Liver (tissue), 9 donors: Measurements from ENCODE around the gene SORCS2. TPM values are rescaled to one million over a fixed set of nuclear protein-coding genes. Genes with fewer than 3 reads are reported as not detected.

ENCODE experiments used
- DNase-seq: peaks from one replicate; pipeline ENCODE4 v3.0.0-alpha.2; 2017; ENCODE audit warnings: low spot score
- H3K27ac ChIP-seq, 2 donors: one replicate each; pipeline ENCODE4 v1.7.0; 2013; ENCODE audit warnings: inconsistent platforms in 2 of 2, low read length in 2 of 2, control low read depth in 1 of 2, low read depth in 1 of 2, mild to moderate bottlenecking in 1 of 2
- H3K27me3 ChIP-seq, 4 donors: one replicate each; pipeline versions ENCODE4 v1.6.1 to v1.7.0; 2013; ENCODE audit warnings: low read length in 3 of 4, inconsistent platforms in 1 of 4, mild to moderate bottlenecking in 1 of 4, moderate library complexity in 1 of 4; ENCODE audit not compliant: control insufficient read depth in 4 of 4, insufficient read depth in 4 of 4
- H3K36me3 ChIP-seq, 4 donors: one replicate each; pipeline versions ENCODE4 v1.6.1 to v1.7.0; 2013; ENCODE audit warnings: low read length in 3 of 4, mild to moderate bottlenecking in 3 of 4, low read depth in 1 of 4, moderate library complexity in 1 of 4; ENCODE audit not compliant: control insufficient read depth in 4 of 4, insufficient read depth in 3 of 4
- H3K4me1 ChIP-seq, 4 donors: one replicate each; pipeline versions ENCODE4 v1.6.1 to v1.7.0; 2013; ENCODE audit warnings: low read length in 3 of 4, mild to moderate bottlenecking in 3 of 4, moderate library complexity in 1 of 4; ENCODE audit not compliant: control insufficient read depth in 4 of 4, insufficient read depth in 4 of 4
- H3K4me3 ChIP-seq, 3 donors: one replicate each; pipeline versions ENCODE4 v1.6.1 to v1.7.0; 2013; ENCODE audit warnings: low read length in 3 of 3, control low read depth in 1 of 3, low read depth in 1 of 3, mild to moderate bottlenecking in 1 of 3
- H3K9ac ChIP-seq, 2 donors: one replicate each; pipeline ENCODE4 v1.7.0; 2013; ENCODE audit warnings: low read length in 2 of 2, mild to moderate bottlenecking in 2 of 2, moderate library complexity in 2 of 2, control low read depth in 1 of 2, low read depth in 1 of 2
- H3K9me3 ChIP-seq, 4 donors: one replicate each; pipeline versions ENCODE4 v1.6.1 to v1.7.0; 2013; ENCODE audit warnings: low read length in 3 of 4; ENCODE audit not compliant: control insufficient read depth in 4 of 4
- ATF3 ChIP-seq: IDR thresholded peaks from 2 replicates; pipeline ENCODE4 v1.6.1; 2016; ENCODE audit warnings: antibody characterized with exemption
- EGR1 ChIP-seq, 2 donors: IDR thresholded peaks; 2 replicates each; pipeline ENCODE4 v1.6.1; 2016 to 2018; ENCODE audit warnings: antibody characterized with exemption in 2 of 2, low read depth in 2 of 2
- FOXA1 ChIP-seq: IDR thresholded peaks from 2 replicates; pipeline ENCODE4 v1.6.1; 2016; ENCODE audit warnings: antibody characterized with exemption
- FOXA2 ChIP-seq: IDR thresholded peaks from 2 replicates; pipeline ENCODE4 v1.6.1; 2016; ENCODE audit warnings: antibody characterized with exemption
- GABPA ChIP-seq, 2 donors: IDR thresholded peaks in 1 of 2; conservative IDR thresholded peaks in 1 of 2; 2 replicates each; pipeline ENCODE4 v1.6.1; 2016; ENCODE audit warnings: antibody characterized with exemption in 2 of 2, mild to moderate bottlenecking in 1 of 2, moderate library complexity in 1 of 2
- HNF4A ChIP-seq, 2 donors: conservative IDR thresholded peaks; 2 replicates each; pipeline ENCODE4 v1.6.1; 2016; ENCODE audit warnings: antibody characterized with exemption in 2 of 2, mild to moderate bottlenecking in 2 of 2
- HNF4G ChIP-seq: IDR thresholded peaks from 2 replicates; pipeline ENCODE4 v1.6.1; 2016; ENCODE audit warnings: antibody characterized with exemption
- JUND ChIP-seq, 2 donors: IDR thresholded peaks; 2 replicates each; pipeline ENCODE4 v1.6.1; 2016; ENCODE audit warnings: antibody characterized with exemption in 2 of 2
- NR2F2 ChIP-seq: IDR thresholded peaks from 2 replicates; pipeline ENCODE4 v1.6.1; 2016; ENCODE audit warnings: antibody characterized with exemption
- RAD21 ChIP-seq, 2 donors: IDR thresholded peaks; 2 replicates each; pipeline ENCODE4 v1.6.1; 2016; ENCODE audit warnings: antibody characterized with exemption in 2 of 2, mild to moderate bottlenecking in 2 of 2
- REST ChIP-seq: IDR thresholded peaks from 2 replicates; pipeline ENCODE4 v1.6.1; 2016; ENCODE audit warnings: antibody characterized with exemption, mild to moderate bottlenecking
- SP1 ChIP-seq: IDR thresholded peaks from 2 replicates; pipeline ENCODE4 v1.6.1; 2018; ENCODE audit warnings: antibody characterized with exemption, mild to moderate bottlenecking
- YY1 ChIP-seq: IDR thresholded peaks from 2 replicates; pipeline ENCODE4 v1.6.1; 2016; ENCODE audit warnings: antibody characterized with exemption, mild to moderate bottlenecking
- ZBTB33 ChIP-seq: IDR thresholded peaks from 2 replicates; pipeline ENCODE4 v1.6.1; 2016; ENCODE audit warnings: antibody characterized with exemption
- WGBS: extraction: QIAGEN DNeasy Blood & Tissue Kit; methylation state at CpG from one replicate; pipeline ENCODE4 v1.1.7; 2013; 5-methylcytosine and 5-hydroxymethylcytosine counted together
- polyA plus RNA-seq, 2 donors: library from polyadenylated mRNA; stranded (reverse) in 1 of 2; unstranded in 1 of 2; fragments of 200-250 nt in 1 of 2; fragments of >200 nt in 1 of 2; fragmentation: Nextera tagmentation in 1 of 2; extraction: Ambion mirVana in 1 of 2; gene quantifications; one replicate each; pipeline versions ENCODE4 v1.2.1 to v1.2.3, GENCODE V29; 2013 to 2015
- total RNA-seq, 2 donors: library from RNA; depleted of rRNA; stranded (reverse); fragments of >200 nt; gene quantifications; one replicate each; pipeline ENCODE4 v1.2.3, GENCODE V29; 2014
- TF ChIP-seq, protein P1 (sequence below): fragments of 150-350 bp; IDR thresholded peaks from 2 replicates; pipeline ENCODE4 v1.5.1; 2017; ENCODE audit warnings: improper control_type of control experiment, low read depth, low read length; ENCODE audit not compliant: missing input control
- donor health status: healthy.
- donor health status: healthy.
- donor health status: healthy.
- donor health status: healthy.
- donor health status: healthy.

SORCS2 gene
- total and polyA plus RNA-seq, 4 donors, result 0.10 to 1.4 (median 0.92) TPM

DNA sequence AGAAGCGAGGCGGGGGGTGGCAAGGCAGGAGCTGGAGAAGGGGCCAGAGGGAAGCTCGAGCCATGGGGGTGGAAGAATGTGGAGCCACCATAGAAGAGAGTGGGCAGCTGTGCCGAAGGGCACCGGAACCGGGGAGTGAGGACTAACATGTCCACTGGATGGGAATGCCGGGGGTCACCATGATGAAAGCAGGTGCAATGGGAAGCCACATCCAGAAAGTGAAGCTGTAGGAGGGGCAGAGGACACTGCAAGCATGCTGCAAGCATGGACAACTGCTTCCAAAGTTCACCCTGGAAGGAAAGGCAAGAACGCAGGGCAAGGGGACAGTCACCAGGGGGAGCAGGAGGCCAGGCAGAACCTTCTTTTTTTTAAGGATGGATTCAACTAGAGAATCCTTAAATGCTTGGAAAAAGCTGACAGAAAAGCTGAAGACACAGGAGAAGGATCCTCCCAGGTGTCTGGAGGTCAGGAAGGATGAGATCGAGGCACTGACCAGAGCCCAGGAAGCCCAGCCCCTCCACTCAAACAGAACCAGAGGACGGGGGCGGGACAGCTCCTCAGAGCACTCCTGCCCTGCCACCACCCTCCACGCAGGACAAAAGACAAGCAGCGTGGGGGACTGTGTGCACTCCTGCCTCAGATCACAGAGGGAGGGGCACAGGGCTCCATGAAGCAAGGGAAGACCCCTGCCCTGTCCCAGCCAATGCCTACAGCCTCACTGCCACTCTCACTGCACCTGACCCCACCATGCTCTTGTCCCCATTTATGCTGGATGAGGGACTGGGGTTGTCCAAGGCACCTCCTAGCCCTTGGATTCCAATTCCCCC is 578.1 kb downstream of the SORCS2 start:
- Histone ChIP-seq H3K27me3 (no peaks in the 10 kb centered on the region), H3K36me3 (no peaks in the 10 kb centered on the region), H3K4me1 (no peaks in the 10 kb centered on the region), H3K9me3 (no peaks in the 10 kb centered on the region), H3K4me3 (no peak overlapping the region), H3K9ac (no peak overlapping the region), H3K27ac (no peak overlapping the region)
- DNase-seq, result no peak
- 77% methylated on average over 13 of the region's 13 CpGs for WGBS
- no peak for TF ChIP-seq FOXA2
- TF ChIP-seq, protein P1, sequence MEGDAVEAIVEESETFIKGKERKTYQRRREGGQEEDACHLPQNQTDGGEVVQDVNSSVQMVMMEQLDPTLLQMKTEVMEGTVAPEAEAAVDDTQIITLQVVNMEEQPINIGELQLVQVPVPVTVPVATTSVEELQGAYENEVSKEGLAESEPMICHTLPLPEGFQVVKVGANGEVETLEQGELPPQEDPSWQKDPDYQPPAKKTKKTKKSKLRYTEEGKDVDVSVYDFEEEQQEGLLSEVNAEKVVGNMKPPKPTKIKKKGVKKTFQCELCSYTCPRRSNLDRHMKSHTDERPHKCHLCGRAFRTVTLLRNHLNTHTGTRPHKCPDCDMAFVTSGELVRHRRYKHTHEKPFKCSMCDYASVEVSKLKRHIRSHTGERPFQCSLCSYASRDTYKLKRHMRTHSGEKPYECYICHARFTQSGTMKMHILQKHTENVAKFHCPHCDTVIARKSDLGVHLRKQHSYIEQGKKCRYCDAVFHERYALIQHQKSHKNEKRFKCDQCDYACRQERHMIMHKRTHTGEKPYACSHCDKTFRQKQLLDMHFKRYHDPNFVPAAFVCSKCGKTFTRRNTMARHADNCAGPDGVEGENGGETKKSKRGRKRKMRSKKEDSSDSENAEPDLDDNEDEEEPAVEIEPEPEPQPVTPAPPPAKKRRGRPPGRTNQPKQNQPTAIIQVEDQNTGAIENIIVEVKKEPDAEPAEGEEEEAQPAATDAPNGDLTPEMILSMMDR, result peak; percentile 23
- TF ChIP-seq FOXA1, result no peak
- TF ChIP-seq YY1, result no peak
- TF ChIP-seq ZBTB33, result no peak
- TF ChIP-seq SP1, result no peak
- no peak for TF ChIP-seq REST
- TF ChIP-seq ATF3, result no peak
- TF ChIP-seq GABPA (IDR thresholded peaks at IDR 0.05 in 1 of 2, conservative IDR thresholded peaks at IDR 0.05 in 1 of 2), result no peak
- peak; percentile 39 to 53 for TF ChIP-seq RAD21 (IDR thresholded peaks at IDR 0.05)
- TF ChIP-seq EGR1 (IDR thresholded peaks at IDR 0.05; ENCODE audit: low read depth in 2 of 2), result no peak
- no peak for TF ChIP-seq HNF4A (conservative IDR thresholded peaks at IDR 0.05)
- TF ChIP-seq NR2F2, result no peak
- TF ChIP-seq HNF4G, result no peak

DNA sequence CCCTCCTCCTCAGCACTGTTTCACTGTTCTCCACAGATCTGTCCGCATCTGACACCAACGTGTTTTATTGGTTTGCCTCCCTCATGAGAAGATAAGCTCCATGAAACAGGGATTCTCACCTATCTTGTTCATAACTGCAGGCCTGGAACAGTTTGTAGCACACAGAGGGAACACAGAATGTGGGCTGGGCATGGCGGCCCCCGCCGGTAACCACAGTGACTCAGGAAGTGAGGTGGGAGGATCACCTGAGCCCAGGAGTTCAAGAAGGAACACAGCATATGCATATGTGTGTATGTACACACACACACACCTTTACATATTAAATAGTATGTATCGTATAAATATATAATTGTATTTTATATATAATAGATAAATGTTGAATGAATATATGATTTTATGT is 578.7 kb downstream of the SORCS2 start:
- Histone ChIP-seq H3K4me3 (no peak overlapping the region), H3K9ac (no peak overlapping the region), H3K36me3 (no peaks in the 10 kb centered on the region), H3K27ac (no peak overlapping the region), H3K4me1 (no peaks in the 10 kb centered on the region), H3K9me3 (no peaks in the 10 kb centered on the region), H3K27me3 (no peaks in the 10 kb centered on the region)
- TF ChIP-seq REST (no peak), JUND (IDR thresholded peaks at IDR 0.05) (no peak), FOXA1 (no peak)
- 78% methylated on average over 6 of the region's 6 CpGs for WGBS
- no peak for DNase-seq
